Activated T-helper 1 cell treated with anti-CD3 and anti-CD28 coated beads, Interleukin-12 subunit alpha, Interleukin-12 subunit beta, Interleukin-2, Interleukin-4 antibody, amounts not matched to agents 30 ng/mL and 10 ng/mL and 1 ng/mL, durations not matched to agents 14 hours and 24 hours and 36 hours (primary cell): ENCODE measurements around the gene OSBP2. TPM values are rescaled to one million over a fixed set of nuclear protein-coding genes. Genes with fewer than 3 reads are reported as not detected.

Experiments
- DNase-seq: peaks from one replicate; pipeline ENCODE4 v3.0.0; 2021; ENCODE audit warnings: low spot score
- H3K27ac Mint-ChIP-seq: one replicate; pipeline ENCODE4 v1.8.0; 2021; ENCODE audit warnings: mild to moderate bottlenecking, mixed read lengths
- H3K27me3 Mint-ChIP-seq: one replicate; pipeline ENCODE4 v1.8.0; 2022; ENCODE audit warnings: mild to moderate bottlenecking, moderate library complexity, mixed read lengths; ENCODE audit not compliant: insufficient read depth
- H3K36me3 Mint-ChIP-seq: one replicate; pipeline ENCODE4 v1.8.0; 2021; ENCODE audit warnings: low read depth, mixed read lengths
- H3K4me1 Mint-ChIP-seq: one replicate; pipeline ENCODE4 v1.8.0; 2021; ENCODE audit warnings: low read depth, mixed read lengths
- H3K4me3 Mint-ChIP-seq: one replicate; pipeline ENCODE4 v1.8.0; 2021; ENCODE audit warnings: mild to moderate bottlenecking, moderate library complexity, mixed read lengths
- H3K9me3 Mint-ChIP-seq: one replicate; pipeline ENCODE4 v1.8.0; 2021; ENCODE audit warnings: mixed read lengths
- intact Hi-C: fragments of 100-400 bp; cut with micrococcal nuclease; formaldehyde crosslinking; loops from one replicate; pipeline ENCODE4 v1.15.1; 2024
- total RNA-seq: library from RNA; stranded (reverse); gene quantifications from 2 replicates; pipeline ENCODE4 v1.2.3, GENCODE V29; 2022

Gene OSBP2
- total RNA-seq, 1 donor from 2014 or later = 1.6 TPM

GRCh38 chr22:30813936-30814335 is 119.3 kb downstream of the OSBP2 start:
- Mint-ChIP-seq H3K9me3 (no peaks in the 10 kb centered on the region), H3K27ac (no peak overlapping the region), H3K4me3 (no peak overlapping the region), H3K36me3 (no peaks in the 10 kb centered on the region), H3K27me3 (peaks cover 2% of the 10 kb centered on the region), H3K4me1 (no peaks in the 10 kb centered on the region)
- DNase-seq = no peak
- intact Hi-C loops = no loop called here

DNA sequence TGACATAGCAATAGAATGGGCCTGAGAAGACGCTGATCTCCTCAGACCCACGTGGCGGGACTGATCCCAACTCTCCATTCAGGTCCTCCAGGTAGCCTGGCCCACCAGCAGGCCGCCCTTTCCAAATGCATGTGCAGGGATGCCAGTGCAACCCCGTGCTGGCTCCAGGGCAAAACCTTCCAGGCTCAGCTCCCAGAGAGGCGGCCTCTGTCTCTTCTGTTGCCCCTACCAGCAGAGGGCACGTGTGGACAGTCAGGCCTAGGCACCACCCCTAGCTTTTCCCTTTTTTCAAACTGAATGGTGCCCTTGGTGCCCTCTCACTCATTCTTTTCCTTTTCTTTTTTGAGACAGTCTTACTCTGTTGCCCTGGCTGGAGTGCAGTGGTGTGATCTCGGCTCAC is 121.7 kb downstream of the OSBP2 start:
- H3K4me3 Mint-ChIP-seq = no peak overlapping the region
- no peak for DNase-seq
- no peak overlapping the region for H3K27ac Mint-ChIP-seq
- no peaks in the 10 kb centered on the region for H3K36me3 Mint-ChIP-seq
- intact Hi-C loops = no loop called here
- no peaks in the 10 kb centered on the region for H3K4me1 Mint-ChIP-seq
- H3K27me3 Mint-ChIP-seq = peaks cover 13% of the 10 kb centered on the region
- no peaks in the 10 kb centered on the region for H3K9me3 Mint-ChIP-seq

GRCh38 chr22:30821381-30821780 is 126.7 kb downstream of the OSBP2 start:
- no peaks in the 10 kb centered on the region for H3K9me3 Mint-ChIP-seq
- H3K36me3 Mint-ChIP-seq = no peaks in the 10 kb centered on the region
- no peak overlapping the region for H3K4me3 Mint-ChIP-seq
- no peak for DNase-seq
- intact Hi-C loops = no loop called here
- no peak overlapping the region for H3K27ac Mint-ChIP-seq
- no peaks in the 10 kb centered on the region for H3K4me1 Mint-ChIP-seq
- H3K27me3 Mint-ChIP-seq = peaks cover 38% of the 10 kb centered on the region

GRCh38 chr22:30821863-30822215 is 127.2 kb downstream of the OSBP2 start:
- Mint-ChIP-seq H3K9me3 (no peaks in the 10 kb centered on the region), H3K4me1 (no peaks in the 10 kb centered on the region), H3K36me3 (no peaks in the 10 kb centered on the region), H3K27me3 (peaks cover 38% of the 10 kb centered on the region), H3K4me3 (no peak overlapping the region), H3K27ac (no peak overlapping the region)
- intact Hi-C loops = no loop called here
- no peak for DNase-seq

DNA sequence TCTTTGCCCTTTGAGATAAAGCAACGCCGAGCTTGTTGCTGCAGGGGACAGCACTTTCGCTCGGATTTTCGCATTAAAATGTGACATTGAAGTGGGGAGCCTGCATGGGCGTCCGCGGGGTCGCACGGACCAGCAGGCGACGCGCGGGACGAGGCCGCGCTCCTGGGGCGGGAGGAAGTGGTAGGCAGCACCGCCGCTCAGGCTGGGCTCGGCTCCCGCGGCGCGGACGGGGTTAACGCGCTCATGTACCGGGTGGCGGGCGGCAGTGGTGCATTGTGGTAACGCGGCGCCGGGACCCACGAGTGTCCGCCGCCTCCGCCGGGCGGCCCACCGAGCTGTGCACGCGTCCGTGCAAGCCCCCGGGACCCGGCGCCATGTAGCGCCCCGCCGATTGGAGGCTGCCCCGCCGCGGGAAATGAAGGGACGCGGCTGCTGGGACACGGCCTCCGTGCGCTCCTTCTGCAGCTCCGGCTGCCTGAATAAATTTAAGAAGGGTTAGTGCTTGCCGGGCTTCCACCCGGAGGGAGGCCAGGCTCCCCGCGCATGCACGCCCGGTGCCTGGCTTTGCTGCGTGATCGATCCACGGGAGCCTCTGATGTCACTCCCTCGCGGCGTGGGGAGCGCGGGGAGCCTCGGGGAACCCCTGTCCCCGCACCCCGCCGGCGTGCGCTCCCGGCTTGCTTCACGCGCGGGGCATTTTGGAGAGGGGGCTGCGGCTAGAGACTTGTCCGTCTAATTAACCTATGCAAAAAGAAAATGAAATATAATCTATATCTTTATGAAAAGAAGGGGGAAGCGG is 127.7 kb downstream of the OSBP2 start:
- Mint-ChIP-seq H3K4me1 (no peaks in the 10 kb centered on the region), H3K27ac (no peak overlapping the region), H3K27me3 (peaks cover 38% of the 10 kb centered on the region), H3K36me3 (no peaks in the 10 kb centered on the region), H3K4me3 (no peak overlapping the region), H3K9me3 (no peaks in the 10 kb centered on the region)
- intact Hi-C loops = no loop called here
- no peak for DNase-seq

- H3K4me1 Mint-ChIP-seq = no peaks in the 10 kb centered on the region
- no peaks in the 10 kb centered on the region for H3K9me3 Mint-ChIP-seq
- no peak for DNase-seq
- peaks cover 38% of the 10 kb centered on the region for H3K27me3 Mint-ChIP-seq
- H3K27ac Mint-ChIP-seq = no peak overlapping the region
- intact Hi-C loops = no loop called here
- peak overlapping the region; percentile 43 for H3K4me3 Mint-ChIP-seq
- H3K36me3 Mint-ChIP-seq = no peaks in the 10 kb centered on the region
Observed at GRCh38 chr22:30823015-30823370, 128.3 kb downstream of the OSBP2 start.

DNA sequence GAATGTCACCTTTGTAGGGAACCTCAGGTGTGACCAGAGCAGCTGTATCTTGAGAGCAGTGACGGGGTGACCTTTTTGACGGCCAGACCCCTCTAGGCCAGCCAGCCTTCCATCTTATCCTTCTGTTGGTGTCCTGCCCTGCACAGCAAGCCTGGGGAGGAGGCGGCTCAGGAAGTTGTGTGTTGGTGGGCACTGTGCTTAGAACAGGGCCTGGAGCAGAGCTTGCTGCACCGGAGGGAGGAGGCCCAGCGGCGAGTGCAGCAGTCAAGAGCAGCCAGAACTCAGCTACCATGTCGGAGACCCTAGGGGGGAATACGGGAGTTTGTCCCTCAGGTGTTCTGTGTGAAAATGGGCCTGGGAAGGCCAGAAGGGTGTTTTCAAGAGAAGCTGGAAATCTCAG is 129.4 kb downstream of the OSBP2 start:
- intact Hi-C loops = no loop called here
- no peak for DNase-seq
- H3K4me3 Mint-ChIP-seq = no peak overlapping the region

GRCh38 chr22:30824711-30825110 is 130.0 kb downstream of the OSBP2 start:
- H3K27me3 Mint-ChIP-seq = peaks cover 36% of the 10 kb centered on the region
- H3K4me3 Mint-ChIP-seq = no peak overlapping the region
- no peaks in the 10 kb centered on the region for H3K36me3 Mint-ChIP-seq
- intact Hi-C loops = no loop called here
- no peaks in the 10 kb centered on the region for H3K9me3 Mint-ChIP-seq
- no peak overlapping the region for H3K27ac Mint-ChIP-seq
- DNase-seq = no peak
- no peaks in the 10 kb centered on the region for H3K4me1 Mint-ChIP-seq

More for the DNA sequence above, 129.4 kb downstream of the OSBP2 start:
- no peaks in the 10 kb centered on the region for H3K36me3 Mint-ChIP-seq
- no peak overlapping the region for H3K27ac Mint-ChIP-seq
- H3K27me3 Mint-ChIP-seq = peaks cover 36% of the 10 kb centered on the region
- H3K9me3 Mint-ChIP-seq = no peaks in the 10 kb centered on the region
- no peaks in the 10 kb centered on the region for H3K4me1 Mint-ChIP-seq

DNA sequence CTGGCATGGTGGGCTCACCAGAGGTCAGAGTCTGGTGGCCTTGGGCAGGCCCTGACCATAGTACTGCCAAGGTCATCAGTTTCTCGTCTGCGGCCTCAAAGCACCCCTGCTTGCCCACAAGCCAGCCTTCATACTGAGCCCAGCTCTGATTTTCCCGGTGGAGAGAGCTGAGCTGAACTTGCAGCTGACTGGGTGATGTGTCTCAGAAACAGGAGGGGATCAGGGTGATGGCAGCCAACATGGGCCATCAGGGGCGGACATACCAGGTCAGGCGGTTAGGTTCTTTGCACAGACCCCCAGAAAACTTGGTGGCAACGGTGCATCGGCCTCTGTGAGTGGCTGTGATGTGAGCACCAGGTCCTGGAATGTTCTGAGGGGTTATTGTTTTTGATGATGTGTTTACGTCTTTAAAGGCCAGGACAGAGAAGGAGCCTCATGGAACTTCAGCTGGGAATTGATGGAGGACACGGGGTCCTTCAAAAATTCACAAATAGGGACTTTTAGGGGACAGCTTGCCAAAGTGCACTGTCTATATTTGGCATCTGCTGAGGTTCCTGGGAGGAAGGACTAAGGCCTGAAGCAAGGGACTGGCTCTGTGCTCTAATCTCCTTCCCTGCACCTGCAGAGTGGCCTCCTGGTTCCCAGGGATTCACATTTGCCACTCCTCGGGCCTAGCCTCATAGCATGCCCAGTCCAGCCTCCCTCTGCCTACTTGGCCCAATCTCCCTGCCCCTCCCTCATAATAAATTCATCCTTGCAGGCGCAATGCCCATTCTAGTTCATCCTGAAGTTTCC is 131.2 kb downstream of the OSBP2 start:
- H3K36me3 Mint-ChIP-seq = no peaks in the 10 kb centered on the region
- H3K4me3 Mint-ChIP-seq = no peak overlapping the region
- no peaks in the 10 kb centered on the region for H3K9me3 Mint-ChIP-seq
- no peaks in the 10 kb centered on the region for H3K4me1 Mint-ChIP-seq
- no peak for DNase-seq
- peaks cover 31% of the 10 kb centered on the region for H3K27me3 Mint-ChIP-seq
- no peak overlapping the region for H3K27ac Mint-ChIP-seq
- intact Hi-C loops = no loop called here

DNA sequence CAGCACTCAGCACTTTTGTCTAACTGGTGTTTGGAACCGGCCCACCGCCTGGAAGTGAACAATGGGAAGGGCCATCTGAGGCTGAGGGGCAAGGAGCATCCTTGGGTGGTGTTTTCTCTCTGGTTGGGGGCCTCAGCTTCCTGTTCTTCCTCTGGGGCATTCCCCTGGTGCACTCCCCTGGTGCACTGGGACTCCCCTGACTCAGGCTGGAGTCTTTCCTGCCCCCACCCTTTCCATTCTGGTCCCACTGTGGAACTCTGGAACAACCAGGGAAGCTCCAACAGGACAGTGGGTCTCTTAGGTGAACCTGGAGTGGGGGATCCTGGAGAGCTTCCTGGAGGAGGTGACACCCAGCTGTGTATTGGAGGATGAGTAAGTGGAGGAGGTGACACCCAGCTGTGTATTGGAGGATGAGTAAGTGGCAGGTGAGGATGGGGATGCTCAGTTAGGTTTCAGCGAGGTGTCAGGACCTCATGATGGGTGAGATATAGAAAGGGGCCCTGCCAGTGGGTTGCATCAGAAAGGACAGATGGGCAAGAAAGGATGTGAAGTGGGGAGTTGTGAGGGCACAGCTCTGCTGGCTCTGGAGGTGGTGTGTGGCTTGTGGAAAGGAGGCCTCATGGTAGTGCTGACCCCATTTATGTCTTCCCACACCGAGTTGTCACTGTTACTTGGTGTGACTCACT is 132.1 kb downstream of the OSBP2 start:
- Mint-ChIP-seq H3K27me3 (peaks cover 22% of the 10 kb centered on the region), H3K4me1 (no peaks in the 10 kb centered on the region), H3K4me3 (no peak overlapping the region), H3K27ac (no peak overlapping the region), H3K36me3 (no peaks in the 10 kb centered on the region), H3K9me3 (no peaks in the 10 kb centered on the region)
- intact Hi-C loops = no loop called here
- DNase-seq = no peak

DNA sequence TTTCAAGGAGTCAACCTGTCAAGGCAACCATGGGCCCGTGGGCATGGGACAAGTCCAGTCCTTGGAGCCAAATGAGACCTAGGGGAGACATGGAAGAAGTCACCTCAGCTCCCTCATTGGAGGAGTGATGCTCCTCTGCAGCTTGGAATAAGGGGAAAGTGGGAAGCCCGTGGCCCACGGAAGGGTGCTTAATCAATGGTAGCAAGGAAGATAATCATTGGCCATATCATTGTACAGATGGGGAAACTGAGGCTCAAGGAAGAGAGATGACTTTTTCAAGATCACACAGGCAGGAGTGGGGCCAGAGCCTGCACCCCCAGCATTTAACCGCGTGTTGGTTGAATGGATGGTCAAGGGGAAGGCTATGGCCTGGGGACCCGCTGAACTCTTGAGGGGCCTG is 133.0 kb downstream of the OSBP2 start:
- peaks cover 18% of the 10 kb centered on the region for H3K27me3 Mint-ChIP-seq
- no peak overlapping the region for H3K27ac Mint-ChIP-seq
- intact Hi-C loops = no loop called here
- H3K4me3 Mint-ChIP-seq = no peak overlapping the region
- H3K36me3 Mint-ChIP-seq = no peaks in the 10 kb centered on the region
- H3K4me1 Mint-ChIP-seq = no peaks in the 10 kb centered on the region
- DNase-seq = no peak
- H3K9me3 Mint-ChIP-seq = no peaks in the 10 kb centered on the region

DNA sequence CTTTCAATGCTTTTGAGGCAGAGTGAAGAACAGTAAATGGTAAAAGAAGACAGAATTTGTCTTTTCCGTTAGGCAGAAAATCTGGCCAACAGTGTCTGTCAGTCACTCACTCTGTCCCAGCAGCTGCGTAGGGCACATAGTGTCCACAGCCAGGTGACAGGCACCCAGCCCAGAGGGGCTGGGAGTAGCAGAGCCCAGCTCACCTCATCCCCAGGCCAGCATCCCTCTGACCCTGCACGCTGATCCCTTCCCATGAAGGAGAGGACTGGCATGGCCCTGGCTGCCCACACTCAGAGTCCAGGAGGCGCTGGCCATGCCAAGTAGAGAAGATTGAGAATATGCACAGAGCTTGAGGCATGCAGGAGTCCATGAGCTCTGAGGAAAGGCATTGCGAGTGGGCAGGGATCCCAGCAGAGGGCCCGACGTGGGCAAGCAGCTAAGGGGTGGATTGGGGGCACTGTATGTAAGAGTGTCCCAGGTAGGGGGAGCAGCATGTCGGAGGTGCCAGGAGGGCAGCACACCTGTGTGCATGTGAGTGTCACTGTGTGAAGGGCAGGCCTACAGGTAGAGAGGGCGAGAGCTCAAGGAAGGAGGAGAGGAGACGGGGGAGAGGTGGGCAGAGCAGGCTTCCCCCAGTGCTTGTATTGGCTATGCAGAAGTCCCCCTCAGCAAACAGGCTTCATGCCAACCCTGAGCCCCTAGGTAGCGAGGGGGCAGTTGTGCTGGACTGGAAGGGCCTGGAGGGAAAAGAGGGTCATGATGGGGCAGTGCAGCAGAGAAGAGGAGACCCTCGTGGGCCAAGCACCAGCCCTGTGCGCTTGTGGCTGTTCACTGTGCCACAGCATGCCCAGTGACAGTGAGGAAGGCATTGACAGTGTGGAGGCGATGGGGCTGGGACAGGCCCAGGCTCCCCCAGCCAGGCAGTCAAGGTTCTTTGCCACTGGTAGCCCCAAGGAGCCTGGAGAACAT is 133.8 kb downstream of the OSBP2 start:
- no peaks in the 10 kb centered on the region for H3K9me3 Mint-ChIP-seq
- H3K36me3 Mint-ChIP-seq = no peaks in the 10 kb centered on the region
- intact Hi-C loops = no loop called here
- H3K27ac Mint-ChIP-seq = no peak overlapping the region
- H3K27me3 Mint-ChIP-seq = peaks cover 10% of the 10 kb centered on the region
- DNase-seq = no peak
- no peaks in the 10 kb centered on the region for H3K4me1 Mint-ChIP-seq
- no peak overlapping the region for H3K4me3 Mint-ChIP-seq
